HG02759 (cell line): ENCODE measurements around the gene AMZ1.

Experiments used
- ATAC-seq: cut with Tn5 transposase; IDR thresholded peaks from one replicate; pipeline ENCODE4 v1.9.1; 2021; ENCODE audit warnings: mild to moderate bottlenecking, moderate library complexity; ENCODE audit not compliant: unreplicated experiment

The AMZ1 gene

DNA sequence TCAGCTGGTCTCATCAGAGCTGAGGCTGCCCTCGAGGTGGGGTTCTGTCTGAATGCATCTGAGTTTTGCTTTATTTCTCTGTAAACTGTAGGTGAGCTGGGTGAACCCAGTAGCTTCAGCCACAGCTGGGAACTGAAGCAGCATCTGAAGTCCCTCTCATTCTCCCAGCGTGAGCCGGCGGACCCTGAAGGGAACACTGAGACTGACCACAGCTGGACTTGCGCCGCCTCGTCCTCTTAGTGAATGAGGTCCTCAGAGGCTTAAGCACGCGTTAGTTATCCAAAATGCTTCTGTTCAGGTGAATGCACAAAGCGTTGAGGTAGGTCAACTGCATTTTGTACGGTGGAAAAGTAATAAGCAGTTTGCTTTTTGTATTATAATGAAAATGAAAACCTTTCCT is 76.6 kb downstream of the AMZ1 start:
- no peak for ATAC-seq
